Endothelial cell of umbilical vein (primary cell): ENCODE data around the gene MYLK. TPM values are rescaled to one million over a fixed set of nuclear protein-coding genes. Genes with fewer than 3 reads are reported as not detected.

Experiments
- BruUV-seq: library from RNA; stranded (reverse); fragments of 400-500 nt; replicated peaks from 2 replicates; lab custom pipeline; 2021; lab: Mats Ljungman, UMichigan
- CTCF ChIA-PET: fragments of 300-600, 350-600 bp; sonication (Branson Sonifier 250); formaldehyde crosslinking; loops from one replicate; lab custom pipeline; 2021; ENCODE audit warnings: antibody characterized with exemption, inconsistent platforms; lab: Charles Lee
- POLR2A ChIA-PET: fragments of 300-600, 350-600 bp; sonication (Branson Sonifier 250); formaldehyde crosslinking; loops from one replicate; lab custom pipeline; 2021; ENCODE audit warnings: antibody characterized with exemption, inconsistent platforms; lab: Charles Lee
- DNase-seq: peaks from one replicate; pipeline ENCODE4 v3.0.0-alpha.2; 2011; ENCODE audit warnings: low read depth, low spot score
- FAIRE-seq: peaks from 2 replicates; lab custom pipeline; 2011; peaks lifted over from hg19 to GRCh38; lab: Jason Lieb, UNC
- H2AFZ ChIP-seq: 2 replicates; pipeline ENCODE4 v1.6.0; 2012; ENCODE audit warnings: low read depth, low read length, control low read depth, inconsistent platforms
- H3K27ac ChIP-seq: 2 replicates; pipeline ENCODE4 v1.5.1; 2011; ENCODE audit warnings: low read depth, mild to moderate bottlenecking, control low read depth, low read length, moderate library complexity; ENCODE audit not compliant: insufficient read depth
- H3K27me3 ChIP-seq, 2 experiments: 2 replicates each; pipeline versions ENCODE4 v1.6.0 to v1.6.1; 2011; ENCODE audit warnings: low read length in 2 of 2, mixed read lengths in 1 of 2; ENCODE audit not compliant: control insufficient read depth in 2 of 2, insufficient read depth in 2 of 2
- H3K36me3 ChIP-seq, 2 experiments: 2 replicates in 1 of 2; 3 replicates in 1 of 2; pipeline ENCODE4 v1.5.1; 2011; ENCODE audit warnings: low read length in 2 of 2, mild to moderate bottlenecking in 1 of 2, moderate library complexity in 1 of 2; ENCODE audit not compliant: control insufficient read depth in 2 of 2, insufficient read depth in 2 of 2; ENCODE audit errors: extremely low read depth in 1 of 2
- H3K4me1 ChIP-seq: 3 replicates; pipeline ENCODE4 v1.5.1; 2011; ENCODE audit warnings: mild to moderate bottlenecking, low read length; ENCODE audit not compliant: control insufficient read depth, insufficient read depth; ENCODE audit errors: extremely low read depth
- H3K4me2 ChIP-seq: 2 replicates; pipeline ENCODE4 v1.6.1; 2011; ENCODE audit warnings: low read length, control low read depth, mixed read lengths; ENCODE audit not compliant: insufficient read depth
- H3K4me3 ChIP-seq, 3 experiments: fragments of 200-600 bp in 1 of 3; sonication (generic), shearing (Covaris generic) in 1 of 3; replicated peaks in 1 of 3; 2 replicates each; pipeline ENCODE4 v1.5.1; 2011 to 2016; ENCODE audit warnings: control low read depth in 3 of 3, low read length in 3 of 3, mild to moderate bottlenecking in 2 of 3, inconsistent platforms in 1 of 3, low read depth in 1 of 3, moderate library complexity in 1 of 3; ENCODE audit not compliant: insufficient read depth in 1 of 3
- H3K79me2 ChIP-seq: 2 replicates; pipeline ENCODE4 v1.6.0; 2012; ENCODE audit warnings: low read length, inconsistent platforms; ENCODE audit not compliant: control insufficient read depth, insufficient read depth
- H3K9ac ChIP-seq: replicated peaks from 2 replicates; pipeline ENCODE3; 2011; ENCODE audit warnings: low read length, control low read depth; ENCODE audit not compliant: insufficient read depth; ENCODE audit errors: extremely low read depth
- H3K9me1 ChIP-seq: replicated peaks from 3 replicates; pipeline ENCODE4 v1.6.0; 2011; ENCODE audit warnings: mild to moderate bottlenecking, low read length; ENCODE audit not compliant: control insufficient read depth, insufficient read depth; ENCODE audit errors: extremely low read depth
- H3K9me3 ChIP-seq: replicated peaks from 2 replicates; pipeline ENCODE4 v1.5.1; 2012; ENCODE audit warnings: low read length, inconsistent platforms; ENCODE audit not compliant: control insufficient read depth, insufficient read depth
- H4K20me1 ChIP-seq: replicated peaks from 2 replicates; pipeline ENCODE3; 2011; ENCODE audit warnings: mild to moderate bottlenecking, low read length; ENCODE audit not compliant: control insufficient read depth, insufficient read depth; ENCODE audit errors: extremely low read depth
- EZH2 ChIP-seq: IDR thresholded peaks from 2 replicates; pipeline ENCODE4 v1.6.1; 2012; ENCODE audit warnings: borderline replicate concordance, low read depth, mild to moderate bottlenecking, moderate library complexity, low read length, inconsistent platforms; ENCODE audit not compliant: severe bottlenecking
- FOS ChIP-seq: IDR thresholded peaks from 2 replicates; pipeline ENCODE4 v1.6.1; 2011; ENCODE audit warnings: mild to moderate bottlenecking, low read length, moderate library complexity, borderline replicate concordance; ENCODE audit not compliant: insufficient read depth
- GATA2 ChIP-seq: IDR thresholded peaks from 2 replicates; pipeline ENCODE4 v1.7.0; 2011; ENCODE audit warnings: low read depth, mild to moderate bottlenecking, moderate library complexity, mixed read lengths, low read length; ENCODE audit not compliant: insufficient read length, insufficient read depth
- JUN ChIP-seq: IDR thresholded peaks from 2 replicates; pipeline ENCODE4 v1.6.1; 2011; ENCODE audit warnings: borderline replicate concordance, low read depth; ENCODE audit not compliant: insufficient read length, insufficient read depth
- MAX ChIP-seq: IDR thresholded peaks from 2 replicates; pipeline ENCODE4 v1.6.1; 2011; ENCODE audit not compliant: insufficient read depth, insufficient read length
- POLR2AphosphoS5 ChIP-seq: IDR thresholded peaks from 2 replicates; pipeline ENCODE4 v1.6.1; 2012; ENCODE audit warnings: low read depth, mild to moderate bottlenecking, control low read depth, low read length, moderate library complexity; ENCODE audit not compliant: insufficient read depth
- dilution Hi-C: fragments of 300-500 bp; cut with MboI; formaldehyde crosslinking; loops from one replicate; pipeline ENCODE4 v1.15.0; 2019; ENCODE audit warnings: low sequenced_read_pairs; ENCODE audit not compliant: extremely low pct_ligation_motif_present
- intact Hi-C: fragments of 100-400 bp; cut with micrococcal nuclease; formaldehyde crosslinking; loops from one replicate; pipeline ENCODE4 v1.10.0; 2022
- polyA plus RNA-seq, 4 experiments: library from polyadenylated mRNA; depleted of rRNA in 3 of 4; stranded (reverse) in 3 of 4; unstranded in 1 of 4; fragments of >200 nt; gene quantifications; 2 replicates each; pipeline versions ENCODE4 v1.2.1 to v1.2.3, GENCODE V29; 2011 to 2012; ENCODE audit warnings: missing spikeins in 1 of 4
- total RNA-seq: library from RNA; stranded (reverse); gene quantifications from 2 replicates; pipeline ENCODE4 v1.2.3, GENCODE V29; 2021

Gene MYLK
- total and polyA plus RNA-seq, 2 donors (not counting 3 experiments of a cell fraction or from before 2014, with no cell fraction given) = 10.0 to 22.2 TPM

GRCh38 chr3:123767009-123767372, 117.1 kb downstream of the MYLK start:
- POLR2A ChIA-PET = no interaction called here
- FAIRE-seq = no peak
- Histone ChIP-seq H3K9ac (no peak overlapping the region), H3K79me2 (no peaks in the 10 kb centered on the region), H3K4me1 (no peaks in the 10 kb centered on the region), H4K20me1 (no peaks in the 10 kb centered on the region), H3K4me2 (no peak overlapping the region), H3K4me3 (no peak overlapping the region), H2AFZ (no peak overlapping the region), H3K27ac (no peak overlapping the region), H3K9me3 (no peaks in the 10 kb centered on the region), H3K27me3 (peaks cover 2 to 4% of the 10 kb centered on the region in 2 experiments), H3K9me1 (no peaks in the 10 kb centered on the region), H3K36me3 (no peaks in the 10 kb centered on the region)
- dilution Hi-C loops = no loop called here
- BruUV-seq = no TSS peak
- DNase-seq = no peak
- CTCF ChIA-PET = no interaction called here
- TF ChIP-seq GATA2 (no peak), JUN (no peak), POLR2AphosphoS5 (no peak), MAX (no peak), EZH2 (no peak), FOS (no peak)
- intact Hi-C loops = no loop called here
